Stimulated activated naive CD4-positive, alpha-beta T cell (primary cell): ENCODE data around the gene ZNF804A.

ENCODE experiments used
- DNase-seq, 6 experiments: peaks; one replicate each; lab custom pipeline; 2025; lab: John Stamatoyannopoulos, UW

Gene ZNF804A

GRCh38 chr2:184598316-184599053 lies at the start of gene ZNF804A:
Gene ZNF804A, plus strand, starts transcription at chr2:184598529. Its CDS starts 431 bp downstream, at chr2:184598960.
- no peak for DNase-seq

- DNase-seq: no peak
These were observed 49.2 kb upstream of the ZNF804A start for GRCh38 chr2:184549153-184549552.

- DNase-seq: no peak
These were observed 46.7 kb upstream of the ZNF804A start for GRCh38 chr2:184551626-184552025.

GRCh38 chr2:184554736-184555135 lies 43.6 kb upstream of the ZNF804A start:
- no peak for DNase-seq

GRCh38 chr2:184555352-184555751 lies 43.0 kb upstream of the ZNF804A start:
- DNase-seq: no peak

GRCh38 chr2:184556639-184557038 lies 41.7 kb upstream of the ZNF804A start:
- DNase-seq: no peak

GRCh38 chr2:184558713-184559464 lies 39.4 kb upstream of the ZNF804A start:
- DNase-seq: no peak

- no peak for DNase-seq
These were observed 37.7 kb upstream of the ZNF804A start for GRCh38 chr2:184560603-184561002.

- DNase-seq: no peak
These were observed 35.8 kb upstream of the ZNF804A start for GRCh38 chr2:184562532-184562931.

- DNase-seq: no peak
These were observed 34.2 kb upstream of the ZNF804A start for GRCh38 chr2:184564092-184564491.

GRCh38 chr2:184566716-184567115 lies 31.6 kb upstream of the ZNF804A start:
- no peak for DNase-seq

GRCh38 chr2:184577056-184577455 lies 21.3 kb upstream of the ZNF804A start:
- no peak for DNase-seq

- DNase-seq: no peak
These were observed 20.6 kb upstream of the ZNF804A start for GRCh38 chr2:184577743-184578142.

GRCh38 chr2:184579226-184579625 lies 19.1 kb upstream of the ZNF804A start:
- no peak for DNase-seq

- no peak for DNase-seq
These were observed 16.9 kb upstream of the ZNF804A start for GRCh38 chr2:184581391-184581790.

- DNase-seq: no peak
These were observed 9.1 kb upstream of the ZNF804A start for GRCh38 chr2:184589261-184589660.

- no peak for DNase-seq
These were observed 1.4 kb upstream of the ZNF804A start for GRCh38 chr2:184596819-184597411.

GRCh38 chr2:184597571-184597991 lies 748 bp upstream of the ZNF804A start:
- no peak for DNase-seq

- no peak for DNase-seq
These were observed 370 bp upstream of the ZNF804A start for GRCh38 chr2:184598002-184598315.

GRCh38 chr2:184599054-184599871 lies 934 bp downstream of the ZNF804A start:
- no peak for DNase-seq

GRCh38 chr2:184599872-184600222 lies 1.5 kb downstream of the ZNF804A start:
- no peak for DNase-seq

- DNase-seq: no peak
These were observed 4.4 kb downstream of the ZNF804A start for GRCh38 chr2:184602734-184603133.
